ENCODE results near the gene HPCAL1.

HPCAL1 gene

GRCh38 chr2:10325278-10326145 is 22.8 kb downstream of the HPCAL1 start:
- no peak for DNase-seq

DNA sequence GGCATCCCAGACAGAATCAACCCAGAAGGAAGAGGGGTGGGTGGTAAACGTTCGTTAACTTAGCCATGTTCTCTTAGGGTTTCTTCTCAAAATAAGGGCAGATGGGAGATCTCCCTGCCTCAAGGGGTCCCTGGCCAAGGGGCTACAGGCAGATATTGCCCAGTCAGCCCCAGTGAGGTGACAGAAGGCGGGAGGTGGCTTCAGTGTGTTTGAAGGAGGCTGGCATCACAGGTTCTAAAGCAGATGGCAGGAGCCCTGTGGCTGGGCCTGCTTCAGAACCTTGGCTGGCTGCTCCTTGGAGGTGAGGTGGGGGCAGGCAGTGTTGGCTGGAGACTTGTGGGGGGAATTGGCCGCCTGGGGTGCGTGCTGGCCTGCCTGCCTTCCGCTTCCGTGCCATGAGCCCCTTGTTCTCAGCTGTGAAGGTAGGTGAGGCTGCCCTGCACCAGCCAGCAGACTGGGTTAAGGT is 23.5 kb downstream of the HPCAL1 start:
- no peak for DNase-seq

DNA sequence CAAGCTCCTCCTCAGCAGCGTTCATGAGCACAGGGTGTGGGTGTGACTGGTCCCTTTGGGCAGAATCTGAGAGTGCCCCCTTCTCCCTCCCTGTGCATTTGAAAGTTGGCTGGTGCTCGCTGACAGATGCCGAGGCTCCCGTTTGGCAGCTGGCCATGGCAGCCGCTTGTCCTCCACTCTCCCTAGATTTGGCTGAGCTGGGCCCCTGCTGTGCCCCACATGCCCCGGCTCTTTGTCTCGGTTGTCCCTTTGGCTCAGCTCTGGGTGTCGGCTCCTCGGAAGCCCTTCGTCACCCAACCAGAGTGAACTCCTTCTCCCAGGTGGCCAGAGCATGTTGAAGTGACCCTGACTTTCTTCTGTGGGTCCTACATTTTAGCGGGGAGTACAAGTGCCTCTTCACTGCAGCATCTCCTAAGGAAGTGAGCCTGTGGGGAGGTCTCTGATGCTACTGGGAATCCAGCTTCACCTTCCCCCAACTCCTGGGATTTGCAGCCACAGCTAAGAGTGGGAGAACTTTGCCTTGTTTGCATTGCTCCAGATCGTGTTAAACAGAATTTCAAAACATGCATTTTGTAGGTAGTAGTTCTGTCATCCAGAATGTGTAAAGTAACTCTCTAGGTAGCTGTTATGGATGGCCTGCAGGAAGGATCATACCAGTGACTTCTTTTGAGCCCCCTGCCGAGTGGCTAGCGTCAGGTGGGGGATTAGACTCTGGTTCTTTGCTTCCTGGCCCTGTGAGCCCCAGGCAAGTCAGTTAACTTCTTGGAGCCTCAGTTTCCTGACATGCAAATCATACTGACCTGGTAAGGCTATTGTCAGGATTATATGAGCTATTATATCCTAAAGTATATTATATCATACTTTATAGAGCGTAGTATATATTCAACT is 24.2 kb downstream of the HPCAL1 start:
- DNase-seq: no peak

GRCh38 chr2:10327896-10328669 is 25.4 kb downstream of the HPCAL1 start:
- DNase-seq: no peak

GRCh38 chr2:10328670-10329579 is 26.2 kb downstream of the HPCAL1 start:
- no peak for DNase-seq

GRCh38 chr2:10329580-10329879 is 26.8 kb downstream of the HPCAL1 start:
- DNase-seq: no peak

GRCh38 chr2:10329880-10330699 is 27.4 kb downstream of the HPCAL1 start:
- DNase-seq: no peak

- no peak for DNase-seq
Measured at GRCh38 chr2:10330700-10331026, 28.0 kb downstream of the HPCAL1 start.

DNA sequence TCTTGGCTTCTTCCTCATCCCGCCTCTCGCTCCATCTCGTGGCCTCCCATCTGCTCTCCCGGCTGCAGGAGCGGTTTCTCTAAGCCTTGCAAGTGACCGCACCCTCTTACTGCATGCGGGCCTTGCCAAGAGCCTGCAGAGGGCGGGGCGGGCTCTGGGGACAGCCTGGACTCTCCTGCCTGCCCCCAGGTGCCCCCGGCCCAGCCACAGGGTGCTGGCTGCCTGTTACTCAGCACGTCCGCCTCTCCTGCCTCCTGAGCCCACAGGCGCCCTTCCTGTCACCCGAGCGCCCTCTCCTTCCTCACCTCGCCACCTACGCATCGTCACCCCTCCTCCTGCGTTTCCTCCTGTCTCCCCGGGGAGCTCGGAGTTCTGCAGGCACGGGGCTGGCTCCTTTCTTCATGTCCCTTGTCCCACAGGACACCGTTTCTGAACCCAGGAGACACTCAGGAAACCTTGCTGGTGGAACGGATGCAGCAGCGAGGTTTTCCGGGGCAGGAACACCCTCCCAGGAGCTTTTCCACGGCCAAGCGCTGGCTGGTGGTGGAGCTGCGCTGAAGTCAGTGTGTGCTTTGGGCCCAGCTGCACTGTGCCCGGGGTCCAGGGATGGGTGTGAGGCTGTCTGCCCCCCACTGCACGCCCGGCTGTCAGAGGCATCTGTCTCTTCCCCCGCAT is 28.5 kb downstream of the HPCAL1 start:
- no peak for DNase-seq

GRCh38 chr2:10331702-10332401 is 29.1 kb downstream of the HPCAL1 start:
- no peak for DNase-seq

- DNase-seq: no peak
Measured at GRCh38 chr2:10332402-10333246, 29.9 kb downstream of the HPCAL1 start.

- no peak for DNase-seq
Measured at GRCh38 chr2:10333247-10333613, 30.5 kb downstream of the HPCAL1 start.

- no peak for DNase-seq
Measured at GRCh38 chr2:10333966-10334365, 31.3 kb downstream of the HPCAL1 start.

- no peak for DNase-seq
Measured at GRCh38 chr2:10335046-10335840, 32.5 kb downstream of the HPCAL1 start.

DNA sequence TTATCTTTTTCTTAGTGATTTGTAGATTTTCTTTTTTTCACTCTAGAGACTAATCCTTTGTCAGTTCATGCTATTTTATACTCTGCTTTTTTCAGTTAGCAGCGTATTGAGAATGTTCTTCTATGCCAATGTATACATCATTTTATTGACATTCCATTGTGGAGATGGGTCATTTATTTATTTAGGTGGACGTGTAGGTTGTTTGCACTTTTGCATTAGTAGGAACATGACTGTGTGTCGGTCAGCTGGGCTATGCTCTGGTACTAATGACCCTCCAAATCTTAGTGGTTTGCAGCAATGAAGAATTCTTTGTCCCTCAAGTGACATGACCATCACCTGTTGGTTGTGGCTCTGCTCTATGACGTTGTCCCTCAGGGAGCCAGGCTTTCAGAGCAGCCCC is 33.6 kb downstream of the HPCAL1 start:
- no peak for DNase-seq

DNA sequence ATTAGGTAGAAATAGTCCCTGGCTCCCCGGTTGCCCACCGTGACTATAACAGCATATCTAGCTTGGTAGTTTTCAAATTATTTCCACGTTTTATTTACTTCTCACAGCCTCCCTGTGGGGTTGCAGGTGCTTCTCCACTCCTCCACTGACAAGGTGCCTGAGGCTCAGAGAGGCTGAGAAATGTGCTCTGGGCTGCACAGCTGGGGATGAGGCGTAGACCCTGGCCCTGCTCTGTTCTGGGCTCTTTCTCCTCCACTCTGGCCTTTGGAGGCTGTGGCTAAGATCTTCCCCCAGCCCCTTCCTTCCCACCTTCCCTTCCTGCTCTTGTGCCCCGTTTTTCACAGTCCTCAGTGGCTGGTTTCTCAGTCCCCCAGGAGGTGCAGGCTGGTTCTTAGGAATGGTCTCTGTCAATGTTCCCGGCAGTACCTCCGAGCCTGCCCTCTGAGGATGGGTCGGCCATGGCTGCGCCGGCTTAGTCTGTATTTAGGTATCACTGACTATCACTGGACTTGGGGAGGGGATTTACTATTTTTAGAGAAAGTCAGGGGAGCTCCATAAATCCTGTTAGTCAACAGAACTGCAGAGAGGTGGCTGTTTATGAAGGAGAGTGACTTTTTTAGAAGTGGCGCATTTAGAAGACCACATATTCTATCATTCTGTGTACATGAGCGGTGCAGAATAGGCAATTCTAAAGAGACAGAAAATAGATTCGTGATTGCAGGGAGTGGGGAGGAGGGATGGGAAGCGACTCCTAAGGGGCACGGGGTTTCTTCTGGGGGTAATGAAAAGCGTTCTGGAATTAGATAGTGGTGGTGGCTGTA is 35.0 kb downstream of the HPCAL1 start:
- no peak for DNase-seq

Measured in NCI-H1930 (cell line).